K562 (cell line): Measurements from ENCODE around the gene LRP1-AS. TPM values are rescaled to one million over a fixed set of nuclear protein-coding genes. Genes with fewer than 3 reads are reported as not detected.
A peak's percentile ranks its signal among the peaks of the same experiment; 100 is the strongest.

Experiments used
- ATAC-seq: fragments of 200-7000 bp; cut with Tn5 transposase; 3 replicates; pipeline ENCODE4 v1.9.1; 2020; ENCODE audit warnings: moderate library complexity
- BruUV-seq: library from RNA; stranded (reverse); fragments of 400-500 nt; replicated peaks from 2 replicates; lab custom pipeline; 2021; lab: Mats Ljungman, UMichigan
- CTCF ChIA-PET: fragments of 300-600 bp; formaldehyde crosslinking; extraction: SDS; loops from one replicate; lab custom pipeline; 2021; ENCODE audit warnings: low intra/inter-chr PET ratio; lab: Yijun Ruan, JAX
- POLR2A ChIA-PET: fragments of 300-600, 350-650 bp; sonication (Branson Sonifier 250); formaldehyde crosslinking; extraction: SDS; loops from one replicate; lab custom pipeline; 2021; ENCODE audit warnings: antibody characterized with exemption, inconsistent platforms; lab: Yijun Ruan, JAX
- DNase-seq, 4 experiments: peaks; one replicate each; pipeline versions ENCODE4 v3.0.0 to v3.0.0-alpha.2; 2011 to 2018; ENCODE audit warnings: low spot score in 3 of 4, mixed read lengths in 3 of 4; ENCODE audit errors: extremely low read depth in 1 of 4
- FAIRE-seq: peaks from 2 replicates; lab custom pipeline; 2011; peaks lifted over from hg19 to GRCh38; lab: Jason Lieb, UNC
- H2AFZ ChIP-seq: 2 replicates; pipeline ENCODE4 v1.6.0; 2011; ENCODE audit warnings: low read depth, low read length, control low read depth, inconsistent platforms
- H3K27ac ChIP-seq: fragments of 200-600 bp; 3 replicates; pipeline ENCODE4 v1.8.0; 2011; ENCODE audit warnings: low read depth, mild to moderate bottlenecking, control low read depth, inconsistent platforms, low read length, moderate library complexity, mixed read lengths; ENCODE audit errors: extremely low read depth
- H3K27me3 ChIP-seq, 2 experiments: fragments of 300-600 bp in 1 of 2; 2 replicates in 1 of 2; 3 replicates in 1 of 2; pipeline versions ENCODE4 v1.6.0 to v1.8.0; 2011; ENCODE audit warnings: inconsistent platforms in 2 of 2, low read length in 2 of 2, mild to moderate bottlenecking in 1 of 2, mixed read lengths in 1 of 2, moderate library complexity in 1 of 2; ENCODE audit not compliant: control insufficient read depth in 2 of 2, insufficient read depth in 2 of 2
- H3K36me3 ChIP-seq: fragments of 300-600 bp; 3 replicates; pipeline ENCODE4 v1.8.0; 2011; ENCODE audit warnings: mild to moderate bottlenecking, low read length, inconsistent platforms; ENCODE audit not compliant: control insufficient read depth, insufficient read depth
- H3K4me1 ChIP-seq, 2 experiments: fragments of 200-600 bp in 1 of 2; replicated peaks in 1 of 2; 2 replicates in 1 of 2; 3 replicates in 1 of 2; pipeline versions ENCODE4 v1.5.1 to v1.8.0; 2011; ENCODE audit warnings: inconsistent platforms in 2 of 2, low read length in 2 of 2, mild to moderate bottlenecking in 1 of 2, mixed read lengths in 1 of 2, moderate library complexity in 1 of 2; ENCODE audit not compliant: control insufficient read depth in 2 of 2, insufficient read depth in 2 of 2
- H3K4me2 ChIP-seq: 2 replicates; pipeline ENCODE4 v1.6.1; 2011; ENCODE audit warnings: low read length, control low read depth, inconsistent platforms, mixed read lengths; ENCODE audit not compliant: insufficient read depth
- H3K4me3 ChIP-seq: fragments of 200-600 bp; sonication (generic), shearing (Covaris generic); 2 replicates; pipeline ENCODE4 v1.5.1; 2016; ENCODE audit warnings: control low read depth, inconsistent platforms
- H3K79me2 ChIP-seq: fragments of 200-600 bp; 3 replicates; pipeline ENCODE4 v1.8.0; 2011; ENCODE audit warnings: low read length, inconsistent platforms; ENCODE audit not compliant: control insufficient read depth, insufficient read depth
- H3K9ac ChIP-seq, 2 experiments: 2 replicates each; pipeline versions ENCODE4 v1.6.0 to v1.6.1; 2011; ENCODE audit warnings: low read depth in 2 of 2, low read length in 2 of 2, control low read depth in 1 of 2, inconsistent platforms in 1 of 2, mild to moderate bottlenecking in 1 of 2, mixed read lengths in 1 of 2; ENCODE audit not compliant: insufficient read depth in 1 of 2
- H3K9me1 ChIP-seq: one replicate; pipeline ENCODE4 v1.6.0; 2011; ENCODE audit warnings: inconsistent platforms, mild to moderate bottlenecking, low read length, moderate library complexity; ENCODE audit not compliant: control insufficient read depth, insufficient read depth
- H3K9me3 ChIP-seq: replicated peaks from 2 replicates; pipeline ENCODE4 v1.5.1; 2011; ENCODE audit warnings: low read depth, low read length, inconsistent platforms; ENCODE audit not compliant: control insufficient read depth, insufficient read depth
- H4K20me1 ChIP-seq: replicated peaks from 2 replicates; pipeline ENCODE4 v1.6.1; 2011; ENCODE audit warnings: low read length, inconsistent platforms, mixed read lengths; ENCODE audit not compliant: control insufficient read depth, insufficient read depth
- CBFA2T3 ChIP-seq: fragments of 450-650 bp; IDR thresholded peaks from 2 replicates; pipeline ENCODE4 v1.6.1; 2017
- CBX2 ChIP-seq: fragments of 200-600 bp; sonication (generic); IDR thresholded peaks from one replicate; pipeline ENCODE4 v1.6.1; 2012; ENCODE audit warnings: mild to moderate bottlenecking, low read length, inconsistent platforms; ENCODE audit not compliant: insufficient read depth, poor library complexity, severe bottlenecking
- DMBX1 ChIP-seq: fragments of 250-450 bp; sonication (Bioruptor Pico); IDR thresholded peaks from 2 replicates; pipeline ENCODE4 v1.8.0; 2022; ENCODE audit warnings: inconsistent platforms, mild to moderate bottlenecking, moderate library complexity, borderline replicate concordance
- GABPA ChIP-seq: fragments of 200-800 bp; sonication (Bioruptor generic); conservative IDR thresholded peaks from 2 replicates; pipeline ENCODE4 v1.6.1; 2016; ENCODE audit warnings: low read depth, missing genetic modification characterization, missing compliant biosample characterization
- KLF13 ChIP-seq: fragments of 450-650 bp; IDR thresholded peaks from 2 replicates; pipeline ENCODE4 v1.6.1; 2016; ENCODE audit warnings: missing genetic modification characterization, low read depth, mild to moderate bottlenecking, missing compliant biosample characterization, moderate library complexity, borderline replicate concordance
- MEIS2 ChIP-seq: fragments of 450-650 bp; IDR thresholded peaks from 2 replicates; pipeline ENCODE4 v1.6.1; 2014; ENCODE audit warnings: mild to moderate bottlenecking; ENCODE audit not compliant: partially characterized antibody
- MTA2 ChIP-seq: fragments of 450-650 bp; IDR thresholded peaks from 2 replicates; pipeline ENCODE4 v1.6.1; 2016; ENCODE audit warnings: low read depth
- PHB ChIP-seq: fragments of 250-450 bp; sonication (Bioruptor Pico); IDR thresholded peaks from 2 replicates; pipeline ENCODE4 v1.5.0; 2021
- PTBP1 ChIP-seq: fragments of 200-400 bp; formaldehyde crosslinking; IDR thresholded peaks from 2 replicates; pipeline ENCODE4 v1.6.1; 2017; ENCODE audit warnings: low read depth, low read length
- SUPT5H ChIP-seq: fragments of 450-650 bp; IDR thresholded peaks from 2 replicates; pipeline ENCODE4 v1.6.1; 2016
- TRIM24 ChIP-seq, 2 experiments: fragments of 450-650 bp; IDR thresholded peaks; 2 replicates each; pipeline ENCODE4 v1.6.1; 2016
- ZBTB11 ChIP-seq, 3 experiments: fragments of 200-800 bp in 1 of 3; fragments of 250-450 bp in 1 of 3; fragments of 450-650 bp in 1 of 3; sonication (Bioruptor Pico) in 1 of 3; sonication (Bioruptor generic) in 1 of 3; formaldehyde crosslinking in 1 of 3; IDR thresholded peaks; 2 replicates each; pipeline versions ENCODE4 v1.6.1 to v1.8.0; 2016 to 2022; ENCODE audit warnings: mild to moderate bottlenecking in 2 of 3, missing genetic modification characterization in 2 of 3, missing compliant biosample characterization in 1 of 3, moderate library complexity in 1 of 3
- ZNF134 ChIP-seq: fragments of 250-450 bp; sonication (Bioruptor Pico); conservative IDR thresholded peaks from 2 replicates; pipeline ENCODE4 v1.4.0; 2020
- ZNF274 ChIP-seq: IDR thresholded peaks from 2 replicates; pipeline ENCODE4 v1.6.1; 2011; ENCODE audit warnings: low read depth, mild to moderate bottlenecking, low read length, moderate library complexity, borderline replicate concordance
- ZNF551 ChIP-seq: fragments of 250-450 bp; sonication (Bioruptor Pico); IDR thresholded peaks from 2 replicates; pipeline ENCODE4 v1.5.0; 2021; ENCODE audit warnings: mild to moderate bottlenecking, moderate library complexity
- ZNF830 ChIP-seq: fragments of 250-450 bp; sonication (Bioruptor Pico); IDR thresholded peaks from 2 replicates; pipeline ENCODE4 v1.5.0; 2021; ENCODE audit warnings: mild to moderate bottlenecking
- WGBS: fragments of 100-300 bp; shearing (Covaris generic); methylation state at CpG from one replicate; pipeline ENCODE4 v1.1.6; 2016; ENCODE audit warnings: low coverage, mixed read lengths; ENCODE audit not compliant: insufficient coverage; ENCODE audit errors: missing lambda C conversion rate; 5-methylcytosine and 5-hydroxymethylcytosine counted together
- in situ Hi-C: fragments of 300-500 bp; cut with MboI; formaldehyde crosslinking; loops from 4 replicates; pipeline ENCODE4 v1.15.0; 2018; ENCODE audit warnings: inconsistent platforms, mixed read lengths
- intact Hi-C: fragments of 100-400 bp; cut with micrococcal nuclease; formaldehyde crosslinking; loops from 2 replicates; pipeline ENCODE4 v1.14.2; 2022
- polyA plus RNA-seq, 8 experiments: library from polyadenylated mRNA; depleted of rRNA in 4 of 8; stranded (reverse) in 5 of 8; unstranded in 3 of 8; fragments of >200 nt; fragmentation: Nextera tagmentation in 2 of 8; fragmentation: Illumina TruSeq in 1 of 8; extraction: Ambion mirVana in 2 of 8; extraction: Trizol in 1 of 8; gene quantifications; 2 replicates each; pipeline versions ENCODE4 v1.2.1 to v1.2.3, GENCODE V29; 2011 to 2014; ENCODE audit warnings: inconsistent platforms in 1 of 8, missing spikeins in 1 of 8
- total RNA-seq, 7 experiments: library from RNA; depleted of rRNA in 6 of 7; stranded (reverse); fragments of >200 nt in 6 of 7; fragmentation: Illumina TruSeq in 2 of 7; extraction: Trizol in 2 of 7; gene quantifications; 2 replicates each; pipeline versions ENCODE4 v1.2.1 to v1.2.3, GENCODE V29; 2011 to 2021; ENCODE audit warnings: low replicate concordance in 1 of 7

The LRP1-AS gene
- total and polyA plus RNA-seq, 9 of the 15 experiments (the other 6 are each of a cell fraction or from before 2014, with no cell fraction given), result not detected

DNA sequence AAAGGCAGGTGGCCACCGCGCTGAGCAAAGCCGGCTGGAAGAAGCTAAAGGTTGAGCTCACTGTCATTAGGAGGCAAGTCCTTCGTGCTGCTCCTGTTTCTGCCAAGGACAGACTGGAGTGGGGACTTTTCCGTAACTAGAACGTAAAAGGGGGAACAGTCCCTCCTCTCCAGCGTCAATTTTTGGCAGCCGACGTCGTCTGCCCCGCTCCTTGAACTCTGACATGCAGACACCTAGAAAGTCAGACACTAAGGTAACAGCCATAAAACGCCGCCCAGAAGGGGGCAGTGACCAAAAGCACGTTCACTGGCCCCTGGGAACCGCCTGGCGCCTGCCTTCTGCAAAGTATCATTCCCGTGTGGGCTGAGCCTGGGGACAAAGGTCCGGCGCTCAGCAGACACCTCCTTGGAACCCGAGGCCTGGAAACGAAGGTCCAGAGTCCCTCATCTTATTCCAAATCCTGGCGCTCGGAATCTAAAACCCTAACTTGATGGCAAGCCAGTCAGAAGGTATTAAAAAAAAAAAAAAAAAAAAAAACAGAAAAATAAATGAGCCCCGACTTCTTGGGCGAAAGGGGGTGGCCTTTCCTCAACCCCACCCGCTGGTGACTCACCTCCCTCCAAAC, 20.2 kb downstream of the LRP1-AS start (continued):
- TF ChIP-seq ZNF551 (CRISPR knock-in tag), result no peak
- TF ChIP-seq PTBP1, result no peak
- TF ChIP-seq ZNF830, result no peak

GRCh38 chr12:57126561-57126960, 20.9 kb downstream of the LRP1-AS start:
- 5% methylated on average over 7 of the region's 7 CpGs for WGBS
- intact Hi-C loops (loop anchor here (10.0 kb wide), 1 partner anchor 118 kb away; no protein-coding TSS in a partner anchor), in situ Hi-C loops (no loop called here)
- Histone ChIP-seq H4K20me1 (no peaks in the 10 kb centered on the region), H3K4me2 (peak overlapping the region; percentile 86), H3K27ac (no peak overlapping the region), H2AFZ (peak overlapping the region; percentile 91), H3K9ac (peak overlapping the region; percentile 8 to 23; a peak in 2 of 4 replicates), H3K9me1 (no peaks in the 10 kb centered on the region), H3K4me1 (peaks cover 7 to 28% of the 10 kb centered on the region in 2 experiments), H3K27me3 (no peaks in the 10 kb centered on the region), H3K79me2 (no peaks in the 10 kb centered on the region), H3K4me3 (no peak overlapping the region), H3K36me3 (no peaks in the 10 kb centered on the region), H3K9me3 (peaks cover 7% of the 10 kb centered on the region)
- ChIA-PET CTCF (interaction anchor here (1.0 kb wide), 1 partner anchor 48 kb away, joined by 5 read pairs; no protein-coding TSS in a partner anchor), POLR2A (interaction anchor here (0.7 to 1.2 kb wide), 4 partner anchors 9 to 60 kb away, joined by 3 to 6 read pairs (median 4); no protein-coding TSS in a partner anchor)
- no TSS peak for BruUV-seq
- no peak for FAIRE-seq
- no peak for ATAC-seq
- peak; percentile 41 to 65 (median 47) for DNase-seq
- TF ChIP-seq DMBX1, result no peak
- no peak for TF ChIP-seq ZBTB11 (CRISPR knock-in tag; IDR thresholded peaks at IDR 0.05)
- no peak for TF ChIP-seq ZNF134
- peak; percentile 79 for TF ChIP-seq CBFA2T3
- TF ChIP-seq ZNF274, result no peak
- TF ChIP-seq SUPT5H, result no peak
- peak; percentile 37 for TF ChIP-seq MEIS2
- TF ChIP-seq KLF13 (tag), result no peak
- TF ChIP-seq MTA2, result peak; percentile 59
- TF ChIP-seq TRIM24 (IDR thresholded peaks at IDR 0.05), result peak in 1 of 2 experiments; percentile 37; a peak in 1 of 4 replicates
- no peak for TF ChIP-seq GABPA (tag)
- TF ChIP-seq PHB, result no peak
- no peak for TF ChIP-seq CBX2
